HK-2 (cell line): ENCODE measurements around the gene RALY.

ENCODE experiments used
- DNase-seq: peaks from one replicate; pipeline ENCODE4 v3.0.0-alpha.2; 2018; ENCODE audit not compliant: unreplicated experiment

The RALY gene

DNA sequence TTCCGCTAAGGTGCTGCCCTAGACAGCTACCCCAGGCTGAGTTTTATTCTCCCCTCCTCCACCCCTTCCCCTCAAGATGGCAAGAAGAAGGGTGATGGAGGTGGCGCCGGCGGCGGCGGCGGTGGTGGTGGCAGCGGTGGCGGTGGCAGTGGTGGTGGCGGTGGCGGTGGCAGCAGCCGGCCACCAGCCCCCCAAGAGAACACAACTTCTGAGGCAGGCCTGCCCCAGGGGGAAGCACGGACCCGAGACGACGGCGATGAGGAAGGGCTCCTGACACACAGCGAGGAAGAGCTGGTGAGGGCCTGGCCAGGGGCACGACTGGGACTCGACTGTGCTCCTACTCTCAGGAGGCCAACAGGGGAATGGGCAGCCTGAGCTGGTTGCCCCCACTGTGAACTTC lies 83.2 kb downstream of the RALY start:
- no peak for DNase-seq

DNA sequence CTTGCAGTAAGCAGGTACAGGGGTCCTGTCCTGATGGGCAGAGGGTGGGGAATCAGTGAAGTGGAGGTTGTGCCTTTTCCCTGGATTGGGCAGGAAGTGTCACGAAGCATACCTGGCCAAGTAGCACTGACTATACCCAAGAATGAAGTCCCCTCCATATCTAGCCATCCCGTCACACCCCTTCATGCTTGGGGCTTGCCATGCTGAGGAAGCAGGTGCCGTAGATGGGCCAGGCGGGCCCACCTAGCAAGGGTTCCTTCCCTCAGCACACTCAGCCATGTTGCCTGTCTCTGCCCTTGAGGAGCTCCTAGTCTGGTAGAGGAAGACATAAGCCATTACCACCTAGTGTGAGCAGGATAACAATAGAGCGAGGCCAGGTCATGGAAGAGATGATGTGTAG lies 84.8 kb downstream of the RALY start:
- no peak for DNase-seq

DNA sequence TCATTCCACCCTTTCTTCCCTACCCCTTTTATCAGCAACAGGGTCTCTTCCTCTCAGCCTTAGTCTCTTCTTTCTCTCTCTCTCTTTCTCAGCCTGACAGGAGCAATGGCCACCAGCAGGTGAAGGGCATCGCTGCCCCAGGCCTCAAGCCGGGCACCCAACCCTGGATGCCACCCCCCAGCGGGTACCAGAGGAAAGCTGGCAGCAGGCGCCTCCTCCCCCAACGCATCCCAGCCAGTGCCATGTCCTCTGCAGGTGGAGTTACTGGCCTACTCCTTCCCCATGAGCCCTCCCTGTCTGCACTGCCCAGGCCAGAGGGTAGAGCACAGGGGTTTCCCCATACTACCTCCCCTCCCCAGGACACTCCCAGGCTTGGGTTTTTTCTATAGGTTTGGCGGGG lies 86.1 kb downstream of the RALY start:
- DNase-seq: no peak

DNA sequence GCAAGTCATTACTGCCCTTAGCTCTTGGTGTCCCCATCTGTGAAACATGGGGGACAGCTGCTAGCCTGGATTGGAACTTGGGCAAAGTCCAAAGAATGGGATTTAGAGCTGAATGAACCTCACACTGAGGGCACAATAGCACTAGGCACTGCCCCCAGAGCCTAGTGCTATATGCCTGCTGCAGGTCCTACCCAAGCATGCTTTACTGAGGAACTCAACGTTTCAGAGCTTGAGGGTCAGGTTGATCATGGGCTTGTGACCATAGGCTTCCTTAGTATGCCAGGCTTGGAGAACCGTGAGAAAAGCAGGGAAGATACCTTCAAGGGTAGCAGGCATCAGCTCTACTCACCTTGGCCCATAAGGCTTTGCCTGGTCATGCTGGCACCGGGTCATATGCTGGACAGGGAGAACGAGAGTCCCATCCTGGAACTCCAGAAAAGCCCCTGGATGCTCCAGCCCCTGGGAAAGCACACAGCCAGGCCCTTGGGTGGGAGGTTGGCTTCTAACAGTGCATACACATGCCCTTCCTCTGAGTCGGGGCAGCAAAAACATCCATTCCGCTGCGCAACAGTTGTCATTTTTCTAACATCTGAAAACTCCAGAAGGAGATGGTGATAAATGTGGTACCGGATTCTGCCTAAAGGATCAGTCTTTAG lies 88.6 kb downstream of the RALY start:
- DNase-seq: no peak

DNA sequence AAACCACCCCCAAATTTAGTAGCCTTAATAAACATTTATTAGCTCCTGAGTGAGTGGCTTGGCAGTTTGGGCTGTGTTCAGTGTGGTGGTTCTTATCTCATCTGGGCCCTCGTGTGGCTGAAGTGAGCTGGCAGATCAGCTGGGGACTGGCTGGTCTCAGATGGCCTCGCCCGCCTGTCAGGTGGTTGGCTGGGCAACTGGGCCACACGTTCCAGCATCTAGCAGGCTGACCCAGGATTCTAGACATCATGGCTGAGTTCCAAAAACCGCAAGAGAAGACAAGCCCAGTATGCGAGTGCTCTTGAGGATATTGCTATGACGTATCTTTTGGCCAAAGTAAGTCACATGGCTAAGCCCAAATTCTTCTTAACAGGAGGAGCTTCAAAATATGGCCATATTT lies 89.4 kb downstream of the RALY start:
- peak; percentile 70 for DNase-seq

DNA sequence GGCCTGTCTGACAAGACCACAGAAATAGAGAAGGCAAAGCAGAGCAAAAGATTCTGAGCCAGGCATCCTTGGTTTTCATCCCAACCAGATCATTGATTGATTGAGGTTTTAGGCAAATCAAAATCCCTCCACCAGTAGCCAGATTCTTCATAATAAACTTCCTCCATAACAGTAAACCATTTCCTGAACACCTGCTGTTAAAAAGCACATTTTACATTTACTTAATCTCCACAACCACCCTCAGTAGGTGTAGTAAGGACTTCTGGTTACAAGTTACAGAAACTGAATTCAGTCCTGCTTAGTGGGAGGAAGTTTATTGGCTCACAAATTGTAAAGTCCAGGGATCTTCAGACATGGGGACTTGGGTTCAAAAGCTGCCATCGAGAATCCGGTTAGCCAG lies 90.1 kb downstream of the RALY start:
- no peak for DNase-seq

DNA sequence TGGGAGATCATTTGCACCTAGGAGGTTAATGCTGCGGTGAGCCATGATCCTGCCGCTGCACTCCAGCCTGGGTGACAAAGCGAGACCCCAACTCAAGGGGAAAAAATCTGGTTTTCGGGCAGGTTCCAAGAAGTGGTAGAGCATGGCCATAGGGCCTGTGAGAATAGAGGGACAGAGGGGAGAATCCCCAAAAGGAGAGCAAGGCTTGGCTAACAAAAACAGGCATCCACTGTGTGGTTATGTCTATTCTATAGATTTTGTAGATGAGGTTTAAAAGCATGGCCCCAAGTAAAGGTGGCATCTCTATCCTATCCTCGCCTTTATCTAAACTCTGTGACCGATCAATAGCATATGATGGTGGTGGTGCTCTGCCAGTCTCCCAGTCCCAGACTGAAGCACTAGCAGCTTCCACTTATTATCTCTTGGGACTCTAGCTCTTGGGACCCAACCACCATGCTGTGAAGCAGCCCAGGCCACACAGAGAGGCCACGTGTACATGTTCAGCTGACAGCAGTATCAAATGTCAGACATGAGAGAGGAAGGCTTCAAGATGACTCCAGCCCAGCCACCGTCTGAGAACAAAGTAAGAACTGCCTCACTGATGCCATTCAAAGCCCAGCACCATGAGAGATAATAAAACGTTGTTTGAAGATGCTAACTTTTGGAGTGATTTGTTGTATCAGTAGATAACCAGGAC lies 90.7 kb downstream of the RALY start:
- no peak for DNase-seq

DNA sequence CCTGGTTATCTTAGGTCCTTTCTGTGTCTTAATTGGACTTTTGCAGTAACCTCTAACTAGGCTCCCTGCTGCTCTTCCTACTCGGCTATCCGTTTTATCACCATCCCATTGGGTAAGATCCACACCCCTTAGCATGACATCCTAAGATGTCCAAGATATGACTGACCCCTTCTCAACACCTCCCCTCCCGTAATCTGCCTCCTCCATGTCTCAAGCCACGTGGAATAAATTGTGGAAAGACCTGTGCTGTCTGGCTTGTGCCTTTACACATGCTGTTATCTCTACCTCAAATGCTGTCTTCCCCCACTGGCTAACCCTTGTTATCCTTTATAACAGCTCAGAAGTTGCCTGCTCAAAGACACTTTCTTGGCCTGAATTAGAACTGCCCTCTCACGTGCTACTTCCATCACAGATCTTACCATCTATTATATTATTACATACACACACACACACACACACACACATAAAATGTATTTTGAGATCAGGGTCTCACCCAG lies 91.9 kb downstream of the RALY start:
- DNase-seq: no peak

DNA sequence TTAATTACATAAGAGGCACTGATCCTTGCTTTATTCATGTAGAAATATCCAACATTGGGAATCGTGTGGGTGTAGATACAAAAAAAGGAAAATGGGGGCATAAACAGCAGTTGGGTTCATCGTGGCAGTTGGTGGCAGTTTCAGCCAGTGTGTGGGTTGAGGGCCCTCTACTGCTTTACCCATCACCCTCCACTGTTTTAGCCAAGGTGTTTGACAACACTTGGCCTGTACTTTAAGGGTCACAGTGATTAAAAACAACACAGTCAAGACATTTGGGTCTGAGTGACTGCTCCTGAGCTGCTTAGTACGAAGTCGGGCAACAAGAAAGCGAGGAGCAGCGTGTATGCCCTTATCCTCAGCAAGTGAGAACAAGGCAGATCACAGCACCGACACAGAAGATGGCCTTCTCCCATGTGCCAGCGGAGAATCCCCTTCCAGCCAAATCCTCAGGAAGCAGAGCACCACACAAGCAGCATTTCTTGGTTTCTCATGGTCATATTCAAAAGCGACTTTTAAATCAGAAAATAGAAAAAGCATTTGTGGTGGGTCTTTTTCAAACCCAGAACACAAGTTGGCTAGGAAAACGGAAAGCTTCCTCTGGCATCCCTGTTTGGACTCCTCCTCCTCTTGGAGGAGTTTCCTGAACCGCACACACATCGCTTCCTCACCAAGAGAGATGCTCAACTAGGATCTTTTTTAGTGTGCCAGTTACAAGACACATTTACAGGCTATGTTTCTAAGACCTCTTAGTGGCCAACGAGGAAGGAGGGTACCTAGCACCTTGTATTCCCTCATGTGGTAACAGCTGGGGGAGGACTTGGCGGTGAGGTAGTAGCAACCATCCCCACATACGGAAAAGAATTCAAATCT lies 94.8 kb downstream of the RALY start:
- no peak for DNase-seq

DNA sequence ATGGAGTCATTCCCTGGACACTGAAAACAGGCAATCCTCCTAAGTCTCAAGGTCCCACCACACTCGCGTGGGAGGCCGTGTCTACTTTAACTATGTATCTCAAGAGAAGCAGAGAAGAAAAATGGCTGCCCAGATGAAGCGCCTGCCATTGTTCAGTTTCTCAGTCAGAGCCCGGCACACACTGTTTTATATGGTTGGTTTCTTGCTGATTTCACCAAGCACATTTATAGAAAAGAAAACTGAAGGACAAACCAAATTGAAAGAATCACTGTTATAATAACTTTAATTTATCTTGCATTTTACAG lies 95.4 kb downstream of the RALY start:
- DNase-seq: no peak

DNA sequence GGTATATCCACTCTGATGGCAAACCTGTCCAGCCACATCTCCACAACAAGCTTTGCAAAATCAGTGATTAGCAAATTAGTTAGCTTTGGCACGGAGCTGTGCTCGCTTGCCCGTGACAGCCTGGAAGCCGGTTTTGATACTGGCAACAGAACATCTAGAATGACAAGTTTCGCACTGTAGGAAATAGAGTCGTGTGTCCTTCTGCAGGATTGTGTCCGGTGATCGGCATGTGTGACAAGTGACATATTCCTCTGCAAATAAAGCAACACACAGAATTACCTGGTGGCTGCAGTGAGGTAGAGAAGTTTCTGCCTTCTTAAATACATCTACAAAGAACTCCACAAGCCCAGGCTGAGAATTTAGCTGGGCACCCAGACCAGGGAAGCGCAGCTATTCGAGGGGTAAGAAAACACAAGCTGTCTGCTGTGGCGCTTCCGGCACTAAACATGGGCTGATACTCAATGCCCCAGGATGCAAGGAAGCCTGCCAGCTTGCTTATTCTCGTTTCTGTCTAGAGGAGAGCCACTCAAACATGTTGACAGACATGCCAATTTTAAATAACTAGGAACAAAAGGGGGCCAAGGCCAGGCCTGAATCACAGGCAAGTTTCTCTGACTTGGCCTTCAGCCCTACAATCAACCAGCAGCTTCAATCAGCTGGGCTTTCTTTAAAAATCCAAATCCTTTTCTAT lies 96.1 kb downstream of the RALY start:
- DNase-seq: no peak

DNA sequence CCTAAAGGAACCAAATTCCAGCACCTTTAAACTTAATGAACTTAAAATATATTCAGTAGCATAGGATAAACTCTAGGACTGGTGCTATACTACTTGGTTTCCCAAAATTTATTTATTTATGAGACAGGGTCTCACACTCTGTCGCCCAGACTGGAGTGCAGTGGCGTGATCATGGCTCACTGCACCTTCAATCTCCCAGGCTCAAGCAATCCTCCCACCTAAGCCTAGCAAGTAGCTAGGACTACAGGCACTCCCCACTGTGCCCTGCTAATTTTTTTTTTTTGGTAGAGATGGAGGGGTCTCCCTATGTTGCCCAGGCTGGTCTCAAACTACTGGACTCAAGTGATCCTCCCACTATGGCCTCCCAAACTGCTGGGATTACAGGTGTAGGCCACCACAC lies 96.9 kb downstream of the RALY start:
- no peak for DNase-seq

DNA sequence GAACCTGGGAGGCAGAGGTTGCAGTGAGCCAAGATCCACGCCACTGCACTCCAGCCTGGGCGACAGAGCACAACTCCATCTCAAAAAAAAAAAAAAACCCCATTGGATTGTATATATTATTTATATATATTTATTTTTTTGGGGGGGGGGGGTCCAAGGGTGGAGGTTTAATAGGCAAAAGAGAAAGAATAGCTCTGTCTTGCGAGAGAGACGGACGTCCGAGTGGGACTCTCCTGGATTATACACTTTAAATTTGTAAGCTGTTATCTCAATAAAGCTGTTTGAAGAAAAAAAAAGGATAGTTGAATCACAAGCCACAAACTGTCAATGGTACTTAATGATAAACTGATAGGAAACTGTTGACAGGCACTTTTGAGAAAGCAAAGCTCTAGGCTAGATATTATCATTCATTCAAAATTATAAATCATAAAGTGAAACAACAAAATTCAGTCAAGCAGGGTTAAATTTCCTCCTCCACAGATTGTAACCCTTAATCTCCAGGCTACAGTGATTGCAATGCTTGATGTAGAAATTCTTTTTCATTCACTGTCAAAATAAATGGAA lies 98.0 kb downstream of the RALY start:
- no peak for DNase-seq

DNA sequence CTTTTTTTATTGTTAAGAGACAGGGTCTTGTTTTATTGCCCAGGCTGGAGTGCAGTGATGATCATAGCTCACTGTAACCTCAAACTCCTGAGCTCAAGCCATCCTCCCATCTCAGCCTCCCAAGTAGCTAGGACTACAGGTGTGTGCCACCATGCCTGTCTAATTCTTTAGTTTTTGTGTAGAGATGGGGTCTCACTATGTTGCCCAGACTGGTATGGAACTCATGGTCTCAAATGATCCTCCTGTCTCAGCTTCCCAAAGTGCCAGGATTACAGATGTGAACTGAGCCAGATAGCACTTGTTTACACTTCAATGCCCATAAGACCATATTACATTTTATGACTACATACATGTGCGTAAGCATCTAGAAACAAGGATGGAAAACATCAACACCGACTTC lies 100.2 kb downstream of the RALY start:
- no peak for DNase-seq

DNA sequence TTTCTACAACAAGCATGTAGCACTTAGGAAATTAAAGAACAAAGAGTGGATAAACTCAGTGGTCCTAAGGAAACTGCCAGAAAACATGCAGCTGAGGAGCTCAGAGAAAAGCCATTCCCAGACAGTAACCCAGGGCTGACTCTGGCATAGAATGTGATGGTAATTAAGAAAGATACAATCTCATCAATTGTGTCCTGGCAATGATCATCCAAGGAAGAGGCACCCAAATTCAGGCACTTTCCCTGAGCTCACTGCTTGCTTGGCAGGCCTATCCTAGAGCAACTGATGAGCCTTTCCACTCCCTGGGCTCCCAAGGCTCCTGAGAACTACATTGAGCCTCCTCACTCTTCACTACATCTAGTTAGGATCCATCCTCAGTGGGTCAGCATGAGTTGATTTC lies 102.1 kb downstream of the RALY start:
- DNase-seq: no peak

DNA sequence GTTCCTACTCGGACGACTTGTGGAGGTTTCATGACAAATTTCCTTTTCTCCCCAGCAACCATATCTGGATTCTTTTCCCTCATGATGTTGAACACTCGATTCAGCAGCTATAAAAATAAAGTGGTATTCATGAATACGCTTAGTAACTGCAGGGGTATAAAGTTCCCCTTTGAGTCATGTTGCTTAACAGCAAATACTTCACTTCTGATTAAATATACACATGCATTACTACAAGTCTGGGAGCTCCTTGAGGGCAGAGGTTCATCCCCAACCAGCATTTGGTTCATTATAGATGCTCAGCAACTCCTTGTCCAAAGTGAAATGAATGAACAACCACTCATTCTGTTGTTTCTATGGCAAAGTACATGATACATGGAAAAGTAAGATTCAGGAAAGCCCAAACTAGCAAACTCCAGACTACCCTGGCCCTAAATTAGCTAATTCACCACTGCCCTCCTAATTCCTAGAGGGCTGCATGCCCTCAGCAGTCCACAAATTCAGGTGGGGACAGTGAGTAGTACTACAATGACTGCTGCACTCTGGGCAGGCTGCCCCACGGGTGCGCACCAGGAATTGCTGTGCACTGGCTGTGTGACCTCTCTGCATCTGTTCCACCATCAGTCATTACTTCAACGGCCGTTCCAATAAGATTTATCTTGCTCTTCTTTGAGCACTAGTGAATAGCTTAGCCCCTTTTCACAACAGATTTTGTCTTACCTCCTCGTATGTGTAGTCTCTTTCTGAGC lies 103.2 kb downstream of the RALY start:
- no peak for DNase-seq

DNA sequence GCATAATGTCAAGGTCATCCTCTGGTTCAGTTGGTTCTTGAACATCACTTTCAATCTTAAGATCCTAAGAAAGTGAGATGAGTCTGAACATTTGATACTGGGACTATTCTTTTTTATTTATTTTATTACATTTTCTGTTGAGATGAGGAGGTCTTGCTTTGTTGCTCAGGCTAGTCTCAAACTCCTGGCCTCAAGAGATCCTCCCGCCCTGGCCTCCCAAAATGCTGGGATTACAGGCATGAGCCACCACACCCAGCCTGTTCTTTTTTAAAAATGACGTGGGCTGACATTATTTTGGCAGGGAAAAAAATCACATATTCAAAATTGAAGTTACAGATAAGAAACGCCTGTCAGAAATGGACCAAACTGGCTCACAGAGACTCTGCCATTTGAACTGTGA lies 104.9 kb downstream of the RALY start:
- no peak for DNase-seq

DNA sequence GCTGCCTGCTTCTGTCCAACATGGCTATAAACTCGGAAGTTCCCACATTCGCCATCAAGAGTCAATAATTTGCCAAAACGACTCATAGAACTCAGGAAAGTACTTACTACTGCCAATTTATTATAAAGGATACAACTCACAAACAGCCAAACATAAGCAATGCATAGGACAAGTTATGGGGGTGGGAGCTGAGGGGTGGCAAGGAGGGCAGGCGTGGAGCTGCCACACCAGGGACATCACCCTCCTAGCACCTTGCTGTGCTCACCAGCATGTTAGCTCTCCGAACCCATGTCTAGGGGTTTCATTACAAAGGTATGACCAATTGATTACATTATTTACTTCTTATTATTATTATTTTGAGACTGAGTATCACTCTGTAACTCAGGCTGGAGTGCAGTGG lies 106.0 kb downstream of the RALY start:
- DNase-seq: no peak

DNA sequence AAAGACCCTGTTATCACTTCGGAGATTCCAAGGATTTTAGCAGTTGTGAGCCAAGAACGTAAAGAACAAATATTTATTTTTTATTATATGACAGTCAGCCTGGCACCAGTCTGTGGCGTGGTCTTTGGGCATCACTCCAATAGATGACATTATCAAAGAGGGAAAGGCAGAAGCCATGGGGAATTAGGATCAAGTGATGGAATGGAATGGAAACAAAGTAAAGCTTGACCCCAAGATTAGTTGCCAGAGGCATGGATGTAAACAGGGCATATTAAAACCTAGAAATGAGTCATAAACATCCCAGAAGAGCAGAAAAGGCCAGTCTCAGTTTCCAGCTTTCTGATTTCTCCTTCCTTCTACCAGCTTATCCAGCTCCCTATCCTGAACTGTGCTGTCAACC lies 106.9 kb downstream of the RALY start:
- no peak for DNase-seq

DNA sequence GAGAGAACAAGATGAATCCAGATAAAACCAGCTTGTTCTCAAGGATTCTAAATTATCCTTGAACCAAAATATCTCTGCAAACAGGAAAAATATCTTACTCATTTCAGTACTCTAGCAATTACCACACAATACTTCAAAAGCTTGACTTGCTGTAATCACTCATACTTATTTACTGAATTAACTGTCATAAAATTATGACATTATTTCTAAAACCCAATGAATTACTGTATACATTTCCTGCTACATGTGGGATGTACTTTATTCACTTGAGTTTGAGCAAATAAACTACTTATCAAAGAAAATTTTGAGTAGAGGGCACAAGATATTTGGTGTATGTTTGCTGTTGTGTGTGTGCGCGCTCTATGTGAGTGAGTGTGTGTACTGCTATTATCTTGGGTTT lies 108.6 kb downstream of the RALY start:
- no peak for DNase-seq

DNA sequence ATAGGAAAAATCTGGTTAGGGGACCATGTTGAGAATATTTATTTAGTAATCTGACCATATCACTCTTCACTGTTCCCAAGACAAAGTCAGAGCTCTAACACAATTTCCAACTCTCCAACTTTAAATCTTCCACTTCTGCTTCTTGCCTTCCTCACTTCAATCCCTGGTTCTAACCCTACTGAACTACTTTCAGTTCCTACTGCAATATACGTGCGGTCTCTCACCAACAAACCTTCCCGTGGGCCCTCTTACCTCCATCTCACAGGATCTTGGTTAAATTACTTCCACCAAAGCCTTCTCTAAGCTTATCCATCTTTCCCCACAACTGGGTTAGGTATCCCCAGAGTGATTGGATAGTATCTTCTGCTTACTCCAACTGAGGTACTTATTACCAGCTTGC lies 110.3 kb downstream of the RALY start:
- DNase-seq: no peak
